CD4-positive, CD25-positive, alpha-beta regulatory T cell (primary cell): ENCODE data around the gene PALLD. TPM values are rescaled to one million over a fixed set of nuclear protein-coding genes. Genes with fewer than 3 reads are reported as not detected.
"Not testable (repeated sequence)": the region's sequence is repeated elsewhere in the genome, so short reads cannot be mapped to it uniquely, and the experiment has no call there.

ENCODE experiments used
- ATAC-seq, 2 donors: fragments of 150-1000 bp; cut with Tn5 transposase; one replicate each; pipeline ENCODE4 v1.10.0; 2021; ENCODE audit warnings: low read depth in 2 of 2, moderate number of reproducible peaks in 2 of 2, moderate library complexity in 1 of 2
- DNase-seq, 3 donors: peaks; one replicate each; pipeline versions ENCODE4 v3.0.0 to v3.0.0-alpha.2; 2012 to 2022; ENCODE audit warnings: mixed read lengths in 1 of 3
- H3K27ac ChIP-seq: one replicate; pipeline ENCODE4 v1.7.0; 2013; ENCODE audit warnings: mild to moderate bottlenecking, low read length; ENCODE audit not compliant: insufficient read depth, poor library complexity, severe bottlenecking
- H3K27me3 ChIP-seq: one replicate; pipeline ENCODE4 v1.7.0; 2013; ENCODE audit warnings: low read length; ENCODE audit not compliant: control insufficient read depth, insufficient read depth
- H3K36me3 ChIP-seq: one replicate; pipeline ENCODE4 v1.7.0; 2013; ENCODE audit warnings: mild to moderate bottlenecking, low read length, moderate library complexity; ENCODE audit not compliant: control insufficient read depth, insufficient read depth
- H3K4me1 ChIP-seq: 2 replicates; pipeline ENCODE4 v1.7.0; 2013; ENCODE audit warnings: mild to moderate bottlenecking, low read length; ENCODE audit not compliant: insufficient read depth, control insufficient read depth, poor library complexity, severe bottlenecking
- H3K4me3 ChIP-seq: one replicate; pipeline ENCODE4 v1.7.0; 2013; ENCODE audit warnings: low read depth, mild to moderate bottlenecking, low read length, moderate library complexity
- H3K9me3 ChIP-seq, 2 experiments: 1 replicate in 1 of 2; 2 replicates in 1 of 2; pipeline ENCODE4 v1.7.0; 2013; ENCODE audit warnings: low read length in 2 of 2, mild to moderate bottlenecking in 1 of 2, moderate library complexity in 1 of 2; ENCODE audit not compliant: control insufficient read depth in 2 of 2
- H3K27ac Mint-ChIP-seq, 3 donors: one replicate each; pipeline ENCODE4 v1.8.0; 2020 to 2022; ENCODE audit warnings: mild to moderate bottlenecking in 3 of 3, mixed read lengths in 3 of 3, moderate library complexity in 2 of 3
- H3K27me3 Mint-ChIP-seq: one replicate; pipeline ENCODE4 v1.8.0; 2022; ENCODE audit warnings: mild to moderate bottlenecking, mixed read lengths
- H3K36me3 Mint-ChIP-seq: one replicate; pipeline ENCODE4 v1.8.0; 2020; ENCODE audit warnings: mixed read lengths
- H3K4me1 Mint-ChIP-seq, 4 donors: one replicate each; pipeline ENCODE4 v1.8.0; 2020 to 2022; ENCODE audit warnings: mixed read lengths in 4 of 4, mild to moderate bottlenecking in 1 of 4
- H3K4me3 Mint-ChIP-seq, 4 donors: one replicate each; pipeline ENCODE4 v1.8.0; 2020 to 2022; ENCODE audit warnings: mild to moderate bottlenecking in 4 of 4, mixed read lengths in 4 of 4, moderate library complexity in 3 of 4
- H3K9me3 Mint-ChIP-seq, 7 donors: one replicate each; pipeline ENCODE4 v1.8.0; 2020 to 2022; ENCODE audit warnings: mixed read lengths in 7 of 7, mild to moderate bottlenecking in 3 of 7, moderate library complexity in 2 of 7
- polyA plus RNA-seq, 4 donors: library from polyadenylated mRNA; unstranded; fragments of 300-500 nt; fragmentation: Illumina TruSeq; gene quantifications; one replicate each; pipeline ENCODE4 v1.2.3, GENCODE V29; 2021
- total RNA-seq: library from RNA; stranded (reverse); gene quantifications from one replicate; pipeline ENCODE4 v1.2.3, GENCODE V29; 2022

PALLD gene
- total and polyA plus RNA-seq, 5 donors from 2014 or later, result 0.37 to 1.9 (median 0.76) TPM; not detected in 1

- Histone ChIP-seq H3K27me3 (no peaks in the 10 kb centered on the region), H3K27ac (no peak overlapping the region), H3K36me3 (no peaks in the 10 kb centered on the region), H3K4me1 (no peaks in the 10 kb centered on the region), H3K4me3 (no peak overlapping the region), H3K9me3 (no peaks in the 10 kb centered on the region)
- Mint-ChIP-seq H3K4me3 (no peak overlapping the region), H3K4me1 (no peaks in the 10 kb centered on the region), H3K36me3 (no peaks in the 10 kb centered on the region), H3K27ac (no peak overlapping the region), H3K9me3 (peaks cover 0 to 4% (median 2%) of the 10 kb centered on the region in 7 donors), H3K27me3 (no peaks in the 10 kb centered on the region)
- DNase-seq (no peak), ATAC-seq (no peak)
These were observed 226.2 kb downstream of the PALLD start for GRCh38 chr4:168723020-168723419.

- H3K27ac Mint-ChIP-seq, result no peak overlapping the region
- no peak overlapping the region for H3K4me3 Mint-ChIP-seq
- H3K27ac ChIP-seq, result no peak overlapping the region
- H3K27me3 ChIP-seq, result no peaks in the 10 kb centered on the region
- H3K9me3 Mint-ChIP-seq, result peaks cover 0 to 4% (median 2%) of the 10 kb centered on the region in 7 donors
- H3K9me3 ChIP-seq, result no peaks in the 10 kb centered on the region
- DNase-seq (no peak), ATAC-seq (no peak)
- no peaks in the 10 kb centered on the region for H3K4me1 Mint-ChIP-seq
- H3K36me3 Mint-ChIP-seq, result no peaks in the 10 kb centered on the region
- no peaks in the 10 kb centered on the region for H3K36me3 ChIP-seq
- peaks cover 4% of the 10 kb centered on the region for H3K27me3 Mint-ChIP-seq
- H3K4me3 ChIP-seq, result no peak overlapping the region
- H3K4me1 ChIP-seq, result no peaks in the 10 kb centered on the region
These were observed 226.7 kb downstream of the PALLD start for GRCh38 chr4:168723569-168723968.

DNA sequence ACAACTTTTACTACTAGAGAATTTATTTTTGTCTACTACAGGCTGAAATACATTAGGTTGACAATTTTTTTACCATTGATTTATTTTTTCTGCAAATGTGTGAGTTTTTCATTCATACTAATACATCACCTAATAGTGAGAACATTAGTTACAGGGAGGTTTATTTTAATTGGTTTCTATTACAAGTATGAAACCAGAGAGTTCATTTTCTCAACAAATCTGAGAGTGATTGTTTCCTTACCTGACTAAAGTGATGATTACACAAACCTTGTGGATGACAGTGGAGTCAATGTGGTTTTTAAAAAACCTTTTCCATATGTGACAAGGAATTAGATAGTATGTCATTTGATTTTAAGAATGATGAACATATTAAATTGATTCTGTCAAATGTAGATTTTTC lies 227.4 kb downstream of the PALLD start:
- Histone ChIP-seq H3K27me3 (no peaks in the 10 kb centered on the region), H3K9me3 (no peaks in the 10 kb centered on the region), H3K27ac (no peak overlapping the region), H3K4me1 (no peaks in the 10 kb centered on the region), H3K4me3 (no peak overlapping the region), H3K36me3 (no peaks in the 10 kb centered on the region)
- DNase-seq (no peak), ATAC-seq (no peak)
- Mint-ChIP-seq H3K27ac (no peak overlapping the region), H3K4me1 (no peaks in the 10 kb centered on the region), H3K27me3 (peaks cover 4% of the 10 kb centered on the region), H3K9me3 (peaks cover 0 to 4% (median 2%) of the 10 kb centered on the region in 7 donors), H3K4me3 (no peak overlapping the region), H3K36me3 (no peaks in the 10 kb centered on the region)

- Mint-ChIP-seq H3K36me3 (no peaks in the 10 kb centered on the region), H3K27ac (no peak overlapping the region), H3K4me1 (no peaks in the 10 kb centered on the region), H3K4me3 (no peak overlapping the region), H3K9me3 (peaks cover 0 to 3% (median 2%) of the 10 kb centered on the region in 7 donors), H3K27me3 (peaks cover 4% of the 10 kb centered on the region)
- H3K4me3 ChIP-seq, result no peak overlapping the region
- H3K27ac ChIP-seq, result no peak overlapping the region
- no peaks in the 10 kb centered on the region for H3K9me3 ChIP-seq
- DNase-seq (no peak), ATAC-seq (no peak)
- no peaks in the 10 kb centered on the region for H3K36me3 ChIP-seq
- no peaks in the 10 kb centered on the region for H3K27me3 ChIP-seq
- H3K4me1 ChIP-seq, result no peaks in the 10 kb centered on the region
These were observed 228.0 kb downstream of the PALLD start for GRCh38 chr4:168724686-168725411.

- H3K36me3 Mint-ChIP-seq, result no peaks in the 10 kb centered on the region
- DNase-seq, result no peak
- Histone ChIP-seq H3K27me3 (no peaks in the 10 kb centered on the region), H3K36me3 (no peaks in the 10 kb centered on the region), H3K4me1 (no peaks in the 10 kb centered on the region), H3K27ac (no peak overlapping the region), H3K4me3 (no peak overlapping the region), H3K9me3 (no peaks in the 10 kb centered on the region)
- no peaks in the 10 kb centered on the region for H3K4me1 Mint-ChIP-seq
- H3K4me3 Mint-ChIP-seq, result no peak overlapping the region
- H3K9me3 Mint-ChIP-seq, result peaks cover 0 to 3% (median 2%) of the 10 kb centered on the region in 7 donors
- peaks cover 4% of the 10 kb centered on the region for H3K27me3 Mint-ChIP-seq
- H3K27ac Mint-ChIP-seq, result no peak overlapping the region
- ATAC-seq, result no peak
These were observed 229.1 kb downstream of the PALLD start for GRCh38 chr4:168725930-168726329.

GRCh38 chr4:168727181-168727580 lies 230.3 kb downstream of the PALLD start:
- H3K4me1 Mint-ChIP-seq, H3K36me3 Mint-ChIP-seq, H3K4me3 ChIP-seq, H3K27ac ChIP-seq, DNase-seq, H3K36me3 ChIP-seq, H3K4me3 Mint-ChIP-seq, H3K4me1 ChIP-seq, H3K27me3 ChIP-seq, H3K27me3 Mint-ChIP-seq, H3K9me3 ChIP-seq, ATAC-seq, H3K27ac Mint-ChIP-seq, H3K9me3 Mint-ChIP-seq: not testable (repeated sequence)

GRCh38 chr4:168731006-168731636 lies 234.3 kb downstream of the PALLD start:
- Mint-ChIP-seq H3K4me3 (no peak overlapping the region), H3K27ac (no peak overlapping the region), H3K36me3 (no peaks in the 10 kb centered on the region), H3K27me3 (peaks cover 4% of the 10 kb centered on the region), H3K4me1 (no peaks in the 10 kb centered on the region), H3K9me3 (peaks cover 0 to 4% (median 2%) of the 10 kb centered on the region in 7 donors)
- DNase-seq (no peak), ATAC-seq (no peak)
- Histone ChIP-seq H3K4me1 (no peaks in the 10 kb centered on the region), H3K27ac (no peak overlapping the region), H3K36me3 (no peaks in the 10 kb centered on the region), H3K4me3 (no peak overlapping the region), H3K9me3 (no peaks in the 10 kb centered on the region), H3K27me3 (no peaks in the 10 kb centered on the region)
